GM19397 (cell line): ENCODE data around the gene CCNDBP1.
A peak's percentile ranks its signal among the peaks of the same experiment; 100 is the strongest.
"Not testable (repeated sequence)": the region's sequence is repeated elsewhere in the genome, so short reads cannot be mapped to it uniquely, and the experiment has no call there.

Experiments used
- ATAC-seq: cut with Tn5 transposase; IDR thresholded peaks from one replicate; pipeline ENCODE4 v1.9.1; 2021; ENCODE audit warnings: mild to moderate bottlenecking, moderate library complexity; ENCODE audit not compliant: unreplicated experiment

Gene CCNDBP1, protein sequence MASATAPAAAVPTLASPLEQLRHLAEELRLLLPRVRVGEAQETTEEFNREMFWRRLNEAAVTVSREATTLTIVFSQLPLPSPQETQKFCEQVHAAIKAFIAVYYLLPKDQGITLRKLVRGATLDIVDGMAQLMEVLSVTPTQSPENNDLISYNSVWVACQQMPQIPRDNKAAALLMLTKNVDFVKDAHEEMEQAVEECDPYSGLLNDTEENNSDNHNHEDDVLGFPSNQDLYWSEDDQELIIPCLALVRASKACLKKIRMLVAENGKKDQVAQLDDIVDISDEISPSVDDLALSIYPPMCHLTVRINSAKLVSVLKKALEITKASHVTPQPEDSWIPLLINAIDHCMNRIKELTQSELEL

DNA sequence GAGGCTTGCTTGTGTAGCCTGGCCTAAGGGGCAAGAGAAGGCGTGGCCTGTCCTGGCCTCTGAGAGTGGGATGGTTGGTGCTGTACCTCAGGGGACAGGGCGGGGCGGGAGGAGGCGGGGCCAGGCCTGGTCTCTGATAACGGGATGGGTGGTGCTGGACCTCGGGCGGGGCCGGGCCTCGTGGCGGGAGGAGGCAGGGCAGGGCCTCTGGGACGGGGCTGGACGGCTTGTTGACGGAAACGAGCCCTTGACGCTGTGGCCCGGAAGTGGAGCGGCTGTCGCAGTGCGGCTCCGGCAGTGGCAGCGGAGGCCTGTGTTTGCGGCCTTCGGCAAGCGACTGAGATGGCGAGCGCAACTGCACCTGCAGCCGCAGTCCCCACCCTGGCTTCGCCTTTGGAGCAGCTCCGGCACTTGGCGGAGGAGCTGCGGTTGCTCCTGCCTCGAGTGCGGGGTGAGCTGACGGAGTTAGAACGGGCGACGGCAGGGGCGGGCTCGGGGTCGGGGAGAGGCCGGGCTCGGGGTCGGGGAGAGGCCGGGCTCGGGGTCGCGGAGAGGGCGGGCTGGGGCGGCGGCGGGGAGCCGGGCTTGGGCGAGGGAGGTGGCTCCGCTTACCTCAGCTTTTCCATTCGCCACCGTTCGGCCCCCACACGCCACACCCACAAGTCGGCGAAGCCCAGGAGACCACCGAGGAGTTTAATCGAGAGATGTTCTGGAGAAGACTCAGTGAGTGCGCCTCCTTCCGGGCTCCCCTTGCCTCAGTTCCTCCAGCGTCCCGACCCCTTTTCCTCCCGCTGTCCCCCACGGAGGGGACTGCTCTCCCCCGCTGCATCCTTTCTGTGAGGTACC, at the start of gene CCNDBP1:
Gene CCNDBP1, plus strand, starts transcription at position 247 of the 846 bp plus-strand sequence. Its CDS starts 96 bp downstream, at position 343.
- ATAC-seq, result peak; percentile 97

DNA sequence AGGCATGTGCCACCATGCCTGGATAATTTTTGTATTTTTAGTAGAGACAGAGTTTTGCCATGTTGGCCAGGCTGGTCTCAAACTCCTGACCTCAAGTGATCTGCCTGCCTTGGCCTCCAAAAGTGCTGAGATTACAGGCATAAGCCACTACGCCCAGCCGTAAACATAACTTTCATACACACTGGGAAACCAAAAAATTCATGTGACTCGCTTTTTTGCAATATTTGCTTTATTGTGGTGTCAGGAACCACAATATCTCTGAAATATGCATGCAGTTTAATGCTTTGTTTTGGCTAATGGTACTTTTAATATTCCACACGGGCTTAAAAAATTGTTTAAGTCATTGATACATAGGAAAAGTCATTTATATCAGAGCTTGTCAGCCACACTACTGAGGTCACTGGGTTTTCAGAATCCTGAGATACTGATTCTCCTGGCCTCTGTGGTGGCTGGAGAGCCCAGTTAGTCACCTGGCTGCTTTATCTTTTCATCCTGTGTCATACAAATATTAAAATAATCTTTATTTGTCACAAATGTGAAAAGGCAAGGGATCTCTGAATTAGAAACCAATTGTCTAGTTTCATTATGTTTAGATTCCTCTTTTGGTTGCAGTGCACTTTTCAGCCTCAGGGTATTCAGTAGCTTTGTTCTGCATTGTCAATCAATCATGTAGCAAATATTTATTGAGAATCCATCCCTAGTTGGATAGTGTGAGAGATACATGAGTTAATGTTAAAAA, 41.8 kb upstream of the CCNDBP1 start:
- no peak for ATAC-seq

GRCh38 chr15:43144512-43144911, 40.7 kb upstream of the CCNDBP1 start:
- ATAC-seq, result no peak

GRCh38 chr15:43146184-43146583, 39.0 kb upstream of the CCNDBP1 start:
- no peak for ATAC-seq

- no peak for ATAC-seq
Observed at GRCh38 chr15:43150191-43150929, 34.8 kb upstream of the CCNDBP1 start.

GRCh38 chr15:43151688-43152087, 33.5 kb upstream of the CCNDBP1 start:
- no peak for ATAC-seq

DNA sequence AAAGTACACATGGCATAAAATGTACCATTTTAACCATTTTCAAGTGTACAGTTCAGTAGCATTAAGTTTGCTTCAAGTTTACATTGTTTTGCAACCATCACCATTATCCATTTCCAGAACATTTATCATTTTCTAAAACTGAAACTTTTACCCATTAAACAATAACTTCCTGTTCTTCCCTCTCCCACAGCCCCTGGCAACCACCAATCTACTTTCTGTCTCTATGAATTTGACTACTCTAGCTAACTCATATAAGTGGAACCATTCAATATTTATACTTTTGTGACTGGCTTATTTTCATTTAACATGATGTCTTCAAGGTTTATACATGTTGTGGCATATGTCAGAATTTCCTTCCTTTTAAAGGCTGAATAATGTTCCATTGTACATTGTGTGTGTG, 31.9 kb upstream of the CCNDBP1 start:
- ATAC-seq, result no peak

GRCh38 chr15:43165801-43166325, 19.3 kb upstream of the CCNDBP1 start:
- no peak for ATAC-seq

GRCh38 chr15:43167261-43167660, 17.9 kb upstream of the CCNDBP1 start:
- ATAC-seq, result not testable (repeated sequence)

DNA sequence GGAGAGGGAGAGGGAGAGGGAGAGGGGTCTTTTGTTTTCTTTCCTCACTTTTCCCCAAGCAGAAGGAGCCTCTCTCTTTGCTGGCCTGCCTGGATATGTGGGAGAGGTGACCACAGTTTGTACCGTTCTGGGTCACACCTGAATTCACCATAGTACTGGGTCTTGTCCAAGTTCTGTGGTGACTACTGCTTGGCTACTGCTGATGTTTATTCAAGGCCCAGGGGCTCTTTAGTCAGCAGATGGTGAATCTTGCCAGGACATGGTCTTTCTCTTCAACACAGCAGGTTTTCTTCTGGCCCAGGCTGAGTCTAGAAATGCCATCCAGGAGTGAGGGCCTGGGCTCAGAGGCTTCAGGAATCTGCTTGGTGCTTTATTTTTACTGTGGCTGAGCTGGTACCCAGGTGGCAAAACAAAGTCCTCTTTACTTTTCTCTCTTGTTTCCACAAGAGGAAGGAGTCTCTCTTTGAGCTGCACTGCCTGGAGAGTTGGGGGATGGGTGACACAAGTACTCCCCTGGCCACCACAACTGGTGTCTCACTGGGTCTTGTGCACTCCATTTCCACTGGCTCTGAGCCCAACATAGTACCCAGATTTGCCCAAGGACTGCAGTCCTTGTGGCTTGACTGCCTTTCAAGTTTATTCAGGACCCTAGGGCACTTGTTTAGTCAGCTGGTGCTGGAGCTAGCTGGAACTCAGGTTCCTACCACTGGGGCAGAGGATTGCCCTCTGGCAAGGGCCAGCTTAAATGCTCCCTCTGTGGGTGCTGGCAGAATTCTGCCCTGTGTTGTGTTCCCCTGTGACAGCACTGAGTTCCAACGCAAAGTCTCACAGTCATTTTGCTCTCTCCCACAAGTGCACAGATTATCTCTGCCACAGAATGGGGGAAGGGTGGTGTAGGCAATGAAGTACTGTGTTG, 16.8 kb upstream of the CCNDBP1 start:
- no peak for ATAC-seq

GRCh38 chr15:43169888-43170287, 15.3 kb upstream of the CCNDBP1 start:
- ATAC-seq, result no peak

DNA sequence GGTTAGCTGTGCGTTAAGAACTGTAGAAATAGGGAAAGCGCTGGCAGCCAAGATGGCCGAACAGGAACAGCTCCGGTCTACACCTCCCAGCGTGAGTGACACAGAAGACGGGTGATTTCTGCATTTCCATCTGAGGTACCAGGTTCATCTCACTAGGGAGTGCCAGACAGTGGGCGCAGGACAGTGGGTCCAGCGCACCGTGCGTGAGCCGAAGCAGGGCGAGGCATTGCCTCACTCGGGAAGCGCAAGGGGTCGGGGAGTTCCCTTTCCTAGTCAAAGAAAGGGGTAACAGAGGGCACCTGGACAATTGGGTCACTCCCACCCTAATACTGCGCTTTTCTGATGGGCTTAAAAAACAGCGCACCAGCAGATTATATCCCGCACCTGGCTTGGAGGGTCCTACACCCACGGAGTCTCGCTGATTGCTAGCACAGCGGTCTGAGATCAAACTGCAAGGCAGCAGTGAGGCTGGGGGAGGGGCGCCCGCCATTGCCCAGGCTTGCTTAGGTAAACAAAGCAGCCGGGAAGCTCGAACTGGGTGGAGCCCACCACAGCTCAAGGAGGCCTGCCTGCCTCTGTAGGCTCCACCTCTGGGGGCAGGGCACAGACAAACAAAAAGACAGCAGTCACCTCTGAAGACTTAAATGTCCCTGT, 9.4 kb upstream of the CCNDBP1 start:
- not testable (repeated sequence) for ATAC-seq

- not testable (repeated sequence) for ATAC-seq
Observed at GRCh38 chr15:43177147-43177546, 8.1 kb upstream of the CCNDBP1 start.

- ATAC-seq, result no peak
Observed at GRCh38 chr15:43183270-43183669, 1.9 kb upstream of the CCNDBP1 start.

DNA sequence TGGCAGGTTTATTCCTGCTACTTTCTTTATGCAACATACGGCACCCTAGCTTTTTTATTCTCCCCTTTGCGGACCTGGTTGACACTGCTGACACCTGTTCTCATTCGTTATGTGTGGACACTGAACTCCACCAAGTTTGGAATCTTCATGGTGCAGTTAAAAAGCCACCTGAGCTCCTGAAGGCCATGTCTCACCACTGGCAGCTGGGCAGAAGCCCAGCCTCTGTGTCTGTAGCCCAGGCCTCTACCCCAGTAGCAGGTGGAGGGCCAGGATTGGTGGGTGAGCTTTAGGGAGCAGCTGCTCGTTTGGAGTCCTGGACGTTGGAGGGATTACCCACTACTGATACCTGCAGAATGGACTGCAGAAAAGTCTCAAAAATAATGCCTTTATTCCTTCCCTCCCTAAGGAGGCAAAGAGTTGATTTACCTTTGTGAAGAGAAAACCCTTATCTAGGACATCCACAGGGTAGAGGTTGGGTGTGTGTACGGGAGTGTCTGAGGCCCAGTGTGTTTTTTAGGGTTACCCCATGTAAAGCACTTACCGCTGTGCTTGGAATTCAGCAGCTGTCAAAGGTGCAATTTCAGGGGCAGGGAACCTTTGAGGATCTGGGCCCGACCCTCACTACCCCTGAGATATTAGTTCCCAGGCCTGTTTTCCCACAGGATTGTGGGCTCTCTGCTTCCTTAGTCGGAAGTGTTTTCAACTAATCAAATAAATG, 637 bp upstream of the CCNDBP1 start:
- ATAC-seq, result no peak

DNA sequence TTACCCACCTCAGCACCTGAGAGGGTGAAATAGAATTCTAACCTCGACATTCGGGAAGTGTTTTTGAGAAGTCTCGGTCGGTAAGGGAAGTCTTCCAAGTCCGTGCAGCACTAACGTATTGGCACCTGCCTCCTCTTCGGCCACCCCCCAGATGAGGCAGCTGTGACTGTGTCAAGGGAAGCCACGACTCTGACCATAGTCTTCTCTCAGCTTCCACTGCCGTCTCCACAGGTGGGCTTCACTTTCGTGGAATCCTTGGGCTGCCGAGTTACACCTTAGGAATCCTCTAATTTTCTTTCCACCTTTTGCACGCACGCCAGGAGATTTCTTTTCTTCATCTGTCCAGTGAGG, 775 bp downstream of the CCNDBP1 start:
- peak; percentile 22 for ATAC-seq

DNA sequence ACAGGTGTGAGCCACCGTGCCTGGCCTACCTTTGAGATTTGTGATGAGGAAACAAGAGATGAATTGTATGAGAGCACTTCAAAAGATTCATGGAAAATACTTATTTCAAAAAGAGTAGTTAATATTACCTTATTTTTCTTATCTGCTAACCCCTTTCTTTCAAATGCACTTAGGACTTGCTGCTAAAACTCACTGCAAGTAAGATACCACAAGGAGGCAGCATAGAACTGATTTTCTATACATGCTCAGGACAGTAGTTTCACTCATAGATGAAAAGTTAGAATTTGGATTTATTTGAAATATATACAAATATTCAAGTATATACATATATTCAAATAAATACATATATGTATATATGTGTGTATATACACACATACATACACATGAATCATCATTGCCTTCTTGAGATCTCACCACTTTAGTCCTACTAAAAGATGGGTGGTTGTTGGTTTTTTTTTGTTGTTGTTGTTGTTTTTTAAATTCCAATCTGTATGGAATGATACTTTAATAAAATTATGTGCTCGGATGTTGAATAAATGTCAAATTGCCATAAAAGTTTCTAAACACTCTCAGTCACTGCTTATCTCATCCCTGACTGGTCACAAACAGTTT, 2.4 kb downstream of the CCNDBP1 start:
- no peak for ATAC-seq

DNA sequence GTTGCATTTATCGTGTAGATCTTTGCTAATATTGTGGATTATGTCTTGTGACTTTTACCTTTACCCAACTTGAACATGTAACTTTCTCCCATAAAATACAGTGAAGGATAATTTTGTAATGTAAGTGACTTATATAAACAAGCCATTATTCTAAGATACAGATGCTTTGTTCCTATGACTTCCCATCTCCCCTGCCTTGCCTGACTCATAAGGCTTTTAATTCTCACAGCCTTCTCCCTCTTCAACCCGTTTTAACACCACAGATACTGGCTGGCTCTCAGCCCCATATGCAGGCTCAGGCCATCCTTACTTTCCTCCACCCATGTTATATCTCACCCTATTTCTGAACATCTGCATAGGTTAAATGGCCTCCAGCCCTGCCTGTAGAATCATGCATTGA, 4.1 kb downstream of the CCNDBP1 start:
- no peak for ATAC-seq
